Measurements from ENCODE around the gene LMO1. TPM values are rescaled to one million over a fixed set of nuclear protein-coding genes. Genes with fewer than 3 reads are reported as not detected.

Gene LMO1
- total and polyA plus RNA-seq, 2 experiments from 2014 or later: 0.33 TPM; not detected in 1

DNA sequence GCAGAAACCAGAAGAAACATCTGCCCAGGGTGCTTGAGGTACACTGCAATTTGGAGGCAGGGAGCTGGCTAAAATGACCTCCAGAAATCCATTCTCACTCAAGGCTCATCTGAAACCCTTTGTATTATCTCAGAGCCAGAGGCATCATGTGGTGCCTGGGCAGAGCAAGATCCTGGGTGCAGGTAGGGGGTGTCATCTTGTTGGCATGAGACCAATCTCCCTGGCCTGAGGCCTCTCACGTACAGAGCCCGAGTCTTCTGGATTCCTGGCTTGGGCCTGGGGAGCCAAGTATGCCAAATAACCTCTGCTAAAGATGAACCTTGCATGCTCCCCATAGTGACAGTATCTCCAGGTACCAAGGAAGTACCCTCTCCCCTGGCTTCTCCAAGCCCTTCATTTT, 2.4 kb downstream of the LMO1 start:
- H3K4me2 ChIP-seq: no peak overlapping the region
- H3K36me3 ChIP-seq (replicated peaks; ENCODE audit: insufficient read depth, low read depth): no peaks in the 10 kb centered on the region
- H3K27me3 ChIP-seq: peaks cover 59% of the 10 kb centered on the region
- no peak for DNase-seq (ENCODE audit: low spot score)
- WGBS (ENCODE audit: low lambda C conversion rate, missing lambda C conversion rate): 92% methylated on average over 2 of the region's 2 CpGs
- H3K79me2 ChIP-seq: no peaks in the 10 kb centered on the region
- no peaks in the 10 kb centered on the region for H3K9me2 ChIP-seq (replicated peaks; ENCODE audit: insufficient read depth)
- TF ChIP-seq EZH2 (IDR thresholded peaks at IDR 0.05; ENCODE audit: borderline replicate concordance) (no peak), EZH2phosphoT487 (IDR thresholded peaks at IDR 0.05; ENCODE audit: low read depth, severe bottlenecking, unreplicated experiment) (no peak)
- TF ChIP-seq, protein P1, sequence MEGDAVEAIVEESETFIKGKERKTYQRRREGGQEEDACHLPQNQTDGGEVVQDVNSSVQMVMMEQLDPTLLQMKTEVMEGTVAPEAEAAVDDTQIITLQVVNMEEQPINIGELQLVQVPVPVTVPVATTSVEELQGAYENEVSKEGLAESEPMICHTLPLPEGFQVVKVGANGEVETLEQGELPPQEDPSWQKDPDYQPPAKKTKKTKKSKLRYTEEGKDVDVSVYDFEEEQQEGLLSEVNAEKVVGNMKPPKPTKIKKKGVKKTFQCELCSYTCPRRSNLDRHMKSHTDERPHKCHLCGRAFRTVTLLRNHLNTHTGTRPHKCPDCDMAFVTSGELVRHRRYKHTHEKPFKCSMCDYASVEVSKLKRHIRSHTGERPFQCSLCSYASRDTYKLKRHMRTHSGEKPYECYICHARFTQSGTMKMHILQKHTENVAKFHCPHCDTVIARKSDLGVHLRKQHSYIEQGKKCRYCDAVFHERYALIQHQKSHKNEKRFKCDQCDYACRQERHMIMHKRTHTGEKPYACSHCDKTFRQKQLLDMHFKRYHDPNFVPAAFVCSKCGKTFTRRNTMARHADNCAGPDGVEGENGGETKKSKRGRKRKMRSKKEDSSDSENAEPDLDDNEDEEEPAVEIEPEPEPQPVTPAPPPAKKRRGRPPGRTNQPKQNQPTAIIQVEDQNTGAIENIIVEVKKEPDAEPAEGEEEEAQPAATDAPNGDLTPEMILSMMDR (IDR thresholded peaks at IDR 0.05; ENCODE audit: poor library complexity): no peak
- peaks cover 5% of the 10 kb centered on the region for H3K4me1 ChIP-seq (ENCODE audit: insufficient read depth)
- H3K27ac ChIP-seq: no peak overlapping the region
- no peaks in the 10 kb centered on the region for H3K9me3 ChIP-seq (ENCODE audit: low read depth)
- H2AFZ ChIP-seq: no peak overlapping the region
- H4K20me1 ChIP-seq (ENCODE audit: insufficient read depth, poor library complexity, severe bottlenecking): no peaks in the 10 kb centered on the region
- H3K4me3 ChIP-seq: no peak overlapping the region

DNA sequence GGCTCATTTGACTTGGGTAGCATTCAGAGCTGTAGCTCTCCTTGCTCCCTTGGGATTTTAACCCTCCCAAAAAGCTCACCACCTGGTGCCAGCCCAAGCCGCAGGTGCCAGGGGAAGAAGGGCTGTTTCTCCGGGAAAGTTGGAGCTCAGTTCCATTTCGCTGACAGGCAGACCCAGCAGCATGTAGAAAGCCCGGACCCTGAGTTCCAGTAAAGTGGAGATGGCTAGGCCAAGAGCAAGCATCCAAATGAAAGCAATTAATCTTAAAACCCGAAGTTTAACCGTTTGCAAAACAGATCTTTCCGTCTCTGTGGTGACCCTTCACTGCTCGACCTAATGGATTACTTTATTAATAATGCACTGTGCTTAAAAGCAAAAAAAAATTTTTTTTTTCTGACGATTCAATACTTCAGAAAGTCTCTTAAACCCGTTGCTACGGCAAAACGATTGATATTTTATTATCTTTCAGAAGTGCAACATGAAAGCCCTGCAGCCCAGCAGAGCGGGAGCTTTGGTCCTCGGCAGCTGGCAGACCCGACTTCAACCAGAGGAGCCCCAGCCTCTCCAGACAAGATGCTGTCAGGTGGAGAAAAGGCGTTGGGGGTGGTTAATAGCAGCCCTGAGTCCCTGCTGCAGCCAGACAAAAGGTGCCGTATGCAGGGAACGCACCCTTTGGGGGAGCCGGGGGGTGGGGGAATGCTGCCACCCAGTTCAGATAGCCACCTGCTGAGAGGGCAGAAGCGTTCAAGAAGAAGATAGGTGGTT, 3.3 kb downstream of the LMO1 start:
- H3K27me3 ChIP-seq: peaks cover 50% of the 10 kb centered on the region
- TF ChIP-seq EZH2 (IDR thresholded peaks at IDR 0.05; ENCODE audit: borderline replicate concordance): no peak
- no peak for TF ChIP-seq EZH2phosphoT487 (IDR thresholded peaks at IDR 0.05; ENCODE audit: low read depth, severe bottlenecking, unreplicated experiment)
- TF ChIP-seq, protein P1 (IDR thresholded peaks at IDR 0.05; ENCODE audit: poor library complexity): no peak
- H3K9me3 ChIP-seq (ENCODE audit: low read depth): no peaks in the 10 kb centered on the region
- H4K20me1 ChIP-seq (ENCODE audit: insufficient read depth, poor library complexity, severe bottlenecking): no peaks in the 10 kb centered on the region
- H3K4me1 ChIP-seq (ENCODE audit: insufficient read depth): peaks cover 5% of the 10 kb centered on the region
- H3K4me2 ChIP-seq: no peak overlapping the region
- H2AFZ ChIP-seq: no peak overlapping the region
- no peaks in the 10 kb centered on the region for H3K9me2 ChIP-seq (replicated peaks; ENCODE audit: insufficient read depth)
- WGBS (ENCODE audit: low lambda C conversion rate, missing lambda C conversion rate): 81% methylated on average over 20 of the region's 20 CpGs
- H3K36me3 ChIP-seq (replicated peaks; ENCODE audit: insufficient read depth, low read depth): no peaks in the 10 kb centered on the region
- no peak for DNase-seq (ENCODE audit: low spot score)
- H3K4me3 ChIP-seq: no peak overlapping the region
- H3K27ac ChIP-seq: no peak overlapping the region
- H3K79me2 ChIP-seq: no peaks in the 10 kb centered on the region

DNA sequence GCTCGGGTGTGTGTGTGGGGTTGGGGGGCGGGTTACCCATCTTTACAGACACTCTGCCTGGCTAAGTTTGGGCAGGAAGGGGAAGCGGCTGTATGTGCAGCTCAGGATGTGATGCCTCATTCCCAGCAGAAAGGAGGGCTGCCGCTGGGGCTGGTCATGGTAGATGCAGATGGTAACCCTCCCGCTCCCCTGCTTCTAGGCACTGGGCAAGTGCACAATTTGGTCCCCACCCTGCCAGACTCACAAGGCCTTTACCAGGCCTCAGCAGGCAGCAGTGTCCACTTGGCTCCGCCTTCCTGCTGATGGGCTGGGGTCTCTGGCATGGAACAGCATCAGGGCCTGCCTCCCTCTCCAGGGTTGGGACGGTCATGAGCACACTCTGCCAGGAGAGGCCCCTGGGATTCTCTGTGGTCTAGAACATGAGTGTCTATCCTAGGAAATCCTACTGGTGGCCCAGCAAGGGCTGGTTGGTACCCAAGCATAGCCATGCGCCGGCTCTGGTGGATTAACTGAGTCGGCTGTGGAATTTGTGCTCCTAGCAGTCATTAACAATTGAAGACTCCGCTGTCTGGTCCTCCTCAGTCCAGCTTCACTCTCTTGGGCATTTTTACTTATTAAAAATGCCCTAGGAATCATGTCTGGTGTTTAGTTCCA, 4.2 kb downstream of the LMO1 start:
- no peaks in the 10 kb centered on the region for H3K9me3 ChIP-seq (ENCODE audit: low read depth)
- H3K27ac ChIP-seq: no peak overlapping the region
- DNase-seq (ENCODE audit: low spot score): no peak
- peaks cover 40% of the 10 kb centered on the region for H3K27me3 ChIP-seq
- TF ChIP-seq EZH2 (IDR thresholded peaks at IDR 0.05; ENCODE audit: borderline replicate concordance) (no peak), EZH2phosphoT487 (IDR thresholded peaks at IDR 0.05; ENCODE audit: low read depth, severe bottlenecking, unreplicated experiment) (no peak)
- TF ChIP-seq, protein P1 (IDR thresholded peaks at IDR 0.05; ENCODE audit: poor library complexity): no peak
- no peaks in the 10 kb centered on the region for H3K9me2 ChIP-seq (replicated peaks; ENCODE audit: insufficient read depth)
- H4K20me1 ChIP-seq (ENCODE audit: insufficient read depth, poor library complexity, severe bottlenecking): no peaks in the 10 kb centered on the region
- no peaks in the 10 kb centered on the region for H3K36me3 ChIP-seq (replicated peaks; ENCODE audit: insufficient read depth, low read depth)
- H3K4me3 ChIP-seq: no peak overlapping the region
- WGBS (ENCODE audit: low lambda C conversion rate, missing lambda C conversion rate): 82% methylated on average over 11 of the region's 11 CpGs
- peaks cover 5% of the 10 kb centered on the region for H3K4me1 ChIP-seq (ENCODE audit: insufficient read depth)
- H3K4me2 ChIP-seq: no peak overlapping the region
- H3K79me2 ChIP-seq: no peaks in the 10 kb centered on the region
- H2AFZ ChIP-seq: no peak overlapping the region
